CD14-positive monocyte (primary cell): ENCODE results near the gene SMIM28. TPM values are rescaled to one million over a fixed set of nuclear protein-coding genes. Genes with fewer than 3 reads are reported as not detected.

Experiments used
- DNase-seq, 3 donors: peaks; one replicate each; pipeline ENCODE4 v3.0.0-alpha.2; 2011 to 2022
- H2AFZ ChIP-seq: 2 replicates; pipeline ENCODE4 v1.6.0; 2012; ENCODE audit warnings: mild to moderate bottlenecking, low read depth, low read length, inconsistent platforms; ENCODE audit not compliant: insufficient read depth, poor library complexity, severe bottlenecking
- H3K27ac ChIP-seq, 2 donors: 1 replicate in 1 of 2; 2 replicates in 1 of 2; pipeline ENCODE4 v1.5.1; 2012 to 2013; ENCODE audit warnings: low read length in 2 of 2, control low read depth in 1 of 2, inconsistent platforms in 1 of 2, low read depth in 1 of 2, mild to moderate bottlenecking in 1 of 2
- H3K27me3 ChIP-seq, 2 donors: one replicate each; pipeline versions ENCODE4 v1.6.0 to v1.6.1; 2011 to 2013; ENCODE audit warnings: low read length in 2 of 2; ENCODE audit not compliant: control insufficient read depth in 2 of 2, insufficient read depth in 2 of 2
- H3K36me3 ChIP-seq, 2 donors: replicated peaks in 1 of 2; 1 replicate in 1 of 2; 2 replicates in 1 of 2; pipeline versions ENCODE4 v1.5.1 to v1.6.1; 2012 to 2013; ENCODE audit warnings: low read length in 2 of 2, control low read depth in 1 of 2, inconsistent platforms in 1 of 2, mild to moderate bottlenecking in 1 of 2; ENCODE audit not compliant: insufficient read depth in 2 of 2, control insufficient read depth in 1 of 2
- H3K4me1 ChIP-seq, 2 donors: 1 replicate in 1 of 2; 2 replicates in 1 of 2; pipeline versions ENCODE4 v1.5.1 to v1.6.1; 2012 to 2013; ENCODE audit warnings: low read length in 2 of 2, control low read depth in 1 of 2, inconsistent platforms in 1 of 2, mild to moderate bottlenecking in 1 of 2, moderate library complexity in 1 of 2; ENCODE audit not compliant: insufficient read depth in 2 of 2, control insufficient read depth in 1 of 2
- H3K4me2 ChIP-seq: replicated peaks from 2 replicates; pipeline ENCODE3; 2012; ENCODE audit warnings: low read length, moderate library complexity, mild to moderate bottlenecking; ENCODE audit not compliant: poor library complexity, severe bottlenecking; ENCODE audit errors: extremely low read depth
- H3K4me3 ChIP-seq, 3 experiments: fragments of 200-600 bp in 1 of 3; sonication (generic) in 1 of 3; replicated peaks in 1 of 3; 1 replicate in 2 of 3; 2 replicates in 1 of 3; pipeline ENCODE4 v1.5.1; 2011 to 2013; ENCODE audit warnings: low read length in 3 of 3, mild to moderate bottlenecking in 3 of 3, control low read depth in 2 of 3, low read depth in 2 of 3, inconsistent platforms in 1 of 3, moderate library complexity in 1 of 3
- H3K79me2 ChIP-seq: 2 replicates; pipeline ENCODE4 v1.6.0; 2012; ENCODE audit warnings: mild to moderate bottlenecking, control low read depth, inconsistent platforms, low read length, moderate library complexity; ENCODE audit not compliant: insufficient read depth
- H3K9ac ChIP-seq: 2 replicates; pipeline ENCODE4 v1.6.0; 2017; ENCODE audit warnings: low read length, mild to moderate bottlenecking; ENCODE audit not compliant: insufficient read depth, poor library complexity, severe bottlenecking
- H3K9me3 ChIP-seq, 2 donors: replicated peaks in 1 of 2; 1 replicate in 1 of 2; 2 replicates in 1 of 2; pipeline versions ENCODE4 v1.5.1 to v1.6.1; 2012 to 2013; ENCODE audit warnings: low read length in 2 of 2, control low read depth in 1 of 2; ENCODE audit not compliant: control insufficient read depth in 1 of 2, insufficient read depth in 1 of 2
- H4K20me1 ChIP-seq: 2 replicates; pipeline ENCODE4 v1.6.0; 2012; ENCODE audit warnings: mild to moderate bottlenecking, low read length, control low read depth, moderate library complexity; ENCODE audit not compliant: insufficient read depth
- H3K27ac Mint-ChIP-seq, 7 donors: one replicate each; pipeline ENCODE4 v1.8.0; 2020; ENCODE audit warnings: mild to moderate bottlenecking in 7 of 7, mixed read lengths in 7 of 7, moderate library complexity in 6 of 7, inconsistent platforms in 2 of 7
- H3K27me3 Mint-ChIP-seq, 3 donors: one replicate each; pipeline ENCODE4 v1.8.0; 2021 to 2022; ENCODE audit warnings: low read depth in 3 of 3, mild to moderate bottlenecking in 3 of 3, mixed read lengths in 3 of 3, moderate library complexity in 3 of 3, inconsistent platforms in 1 of 3
- H3K36me3 Mint-ChIP-seq, 2 donors: one replicate each; pipeline ENCODE4 v1.8.0; 2020; ENCODE audit warnings: mixed read lengths in 2 of 2, inconsistent platforms in 1 of 2, mild to moderate bottlenecking in 1 of 2
- H3K4me1 Mint-ChIP-seq: one replicate; pipeline ENCODE4 v1.8.0; 2020; ENCODE audit warnings: mild to moderate bottlenecking, mixed read lengths
- H3K4me3 Mint-ChIP-seq, 2 donors: one replicate each; pipeline ENCODE4 v1.8.0; 2020; ENCODE audit warnings: mild to moderate bottlenecking in 2 of 2, mixed read lengths in 2 of 2, moderate library complexity in 1 of 2
- H3K9me3 Mint-ChIP-seq, 7 donors: one replicate each; pipeline ENCODE4 v1.8.0; 2020 to 2022; ENCODE audit warnings: mixed read lengths in 7 of 7, mild to moderate bottlenecking in 6 of 7, moderate library complexity in 6 of 7, inconsistent platforms in 2 of 7
- CTCF ChIP-seq: fragments of 200-600 bp; IDR thresholded peaks from one replicate; pipeline ENCODE4 v1.8.0; 2022; ENCODE audit warnings: antibody characterized with exemption, mild to moderate bottlenecking
- WGBS: methylation state at CpG from one replicate; pipeline ENCODE4 v1.1.5; 2013; ENCODE audit warnings: missing lambda C conversion rate; ENCODE audit not compliant: insufficient coverage; 5-methylcytosine and 5-hydroxymethylcytosine counted together
- intact Hi-C, 2 donors: fragments of 100-400 bp; cut with micrococcal nuclease; formaldehyde crosslinking; loops; one replicate each; pipeline versions ENCODE4 v1.15.0 to v1.15.1; 2023
- polyA plus RNA-seq, 3 donors: library from polyadenylated mRNA; depleted of rRNA in 1 of 3; unstranded in 2 of 3; stranded (reverse) in 1 of 3; fragments of 300-500 nt in 2 of 3; fragments of >200 nt in 1 of 3; fragmentation: Illumina TruSeq in 2 of 3; gene quantifications; 1 replicate in 2 of 3; 2 replicates in 1 of 3; pipeline ENCODE4 v1.2.3, GENCODE V29; 2012 to 2021

SMIM28 gene
- polyA plus RNA-seq, 3 donors = not detected

GRCh38 chr6:138400326-138400725, 22.6 kb downstream of the SMIM28 start:
- intact Hi-C loops = loop anchor here in 1 of 2 donors (10.0 kb wide), 1 partner anchor 374 kb away; the partner anchor contains the start of gene CCDC28A
- Histone ChIP-seq H3K27ac (no peak overlapping the region), H3K4me2 (no peak overlapping the region), H3K79me2 (peaks cover 25% of the 10 kb centered on the region), H3K4me3 (no peak overlapping the region), H3K9ac (no peak overlapping the region), H3K4me1 (peaks cover 14 to 19% of the 10 kb centered on the region in 2 donors), H2AFZ (no peak overlapping the region), H3K36me3 (no peaks in the 10 kb centered on the region), H3K9me3 (no peaks in the 10 kb centered on the region), H3K27me3 (no peaks in the 10 kb centered on the region), H4K20me1 (no peaks in the 10 kb centered on the region)
- Mint-ChIP-seq H3K36me3 (peaks cover 1 to 3% of the 10 kb centered on the region in 2 donors), H3K4me3 (no peak overlapping the region), H3K9me3 (peaks cover 0 to 6% (median 3%) of the 10 kb centered on the region in 7 donors), H3K4me1 (peaks cover 12% of the 10 kb centered on the region), H3K27ac (no peak overlapping the region), H3K27me3 (peaks cover 0 to 2% (median 0%) of the 10 kb centered on the region in 3 donors)
- no peak for DNase-seq
- TF ChIP-seq CTCF = no peak
- no CpG with 5 or more reads among the region's 3 CpGs for WGBS

- Mint-ChIP-seq H3K27me3 (peaks cover 0 to 2% (median 0%) of the 10 kb centered on the region in 3 donors), H3K9me3 (peaks cover 0 to 1% (median 0%) of the 10 kb centered on the region in 7 donors), H3K4me3 (peak overlapping the region in 1 of 2 donors; percentile 9), H3K36me3 (peaks cover 13 to 17% of the 10 kb centered on the region in 2 donors), H3K4me1 (peaks cover 27% of the 10 kb centered on the region), H3K27ac (no peak overlapping the region)
- Histone ChIP-seq H3K4me3 (no peak overlapping the region), H3K79me2 (peaks cover 37% of the 10 kb centered on the region), H3K27me3 (no peaks in the 10 kb centered on the region), H3K4me2 (no peak overlapping the region), H3K36me3 (peaks cover 5 to 14% of the 10 kb centered on the region in 2 donors), H3K4me1 (peaks cover 22 to 38% of the 10 kb centered on the region in 2 donors), H2AFZ (no peak overlapping the region), H3K9ac (no peak overlapping the region), H3K27ac (no peak overlapping the region), H3K9me3 (no peaks in the 10 kb centered on the region), H4K20me1 (peaks cover 2% of the 10 kb centered on the region)
- intact Hi-C loops = loop anchor here in 1 of 2 donors (10.0 kb wide), 1 partner anchor 373 kb away; the partner anchor contains the start of gene CCDC28A
- DNase-seq = no peak
- TF ChIP-seq CTCF = no peak
- 100% methylated on average over 4 of the region's 14 CpGs for WGBS
Observed at GRCh38 chr6:138401960-138402837, 24.5 kb downstream of the SMIM28 start.
